A673 (cell line): ENCODE measurements around the gene PRELP. TPM values are rescaled to one million over a fixed set of nuclear protein-coding genes. Genes with fewer than 3 reads are reported as not detected.

Source experiments
- BruUV-seq: library from RNA; stranded (reverse); fragments of 400-500 nt; replicated peaks from 2 replicates; lab custom pipeline; 2021; lab: Mats Ljungman, UMichigan
- CTCF ChIA-PET: fragments of 300-600 bp; sonication (Branson Sonifier 250); formaldehyde crosslinking; loops from one replicate; lab custom pipeline; 2022; ENCODE audit warnings: antibody characterized with exemption; lab: Charles Lee
- POLR2A ChIA-PET: fragments of 300-600 bp; sonication (Branson Sonifier 250); formaldehyde crosslinking; loops from one replicate; lab custom pipeline; 2022; ENCODE audit warnings: antibody characterized with exemption; ENCODE audit not compliant: low non-redundant PET; lab: Charles Lee
- DNase-seq: peaks from one replicate; pipeline ENCODE4 v3.0.0-alpha.2; 2015; ENCODE audit warnings: low spot score
- H3K27ac ChIP-seq: fragments of 200-600 bp; sonication (generic); 2 replicates; pipeline ENCODE4 v1.5.1; 2016; ENCODE audit warnings: mixed run types, low read depth, mild to moderate bottlenecking, mixed read lengths, antibody characterized with exemption, low read length; ENCODE audit not compliant: poor library complexity, severe bottlenecking
- H3K27me3 ChIP-seq: fragments of 200-600 bp; sonication (generic); replicated peaks from 2 replicates; pipeline ENCODE4 v1.6.1; 2017; ENCODE audit warnings: mixed run types, low read depth, mild to moderate bottlenecking, mixed read lengths, antibody characterized with exemption, low read length; ENCODE audit not compliant: insufficient read depth, poor library complexity
- H3K36me3 ChIP-seq: fragments of 200-600 bp; sonication (generic); 2 replicates; pipeline ENCODE4 v1.6.1; 2016; ENCODE audit warnings: mixed run types, mild to moderate bottlenecking, mixed read lengths, antibody characterized with exemption, low read length; ENCODE audit not compliant: insufficient read depth, poor library complexity, severe bottlenecking
- H3K4me1 ChIP-seq: fragments of 200-600 bp; sonication (generic); 2 replicates; pipeline ENCODE4 v1.6.1; 2017; ENCODE audit warnings: mixed run types, mild to moderate bottlenecking, mixed read lengths, antibody characterized with exemption, low read length; ENCODE audit not compliant: insufficient read depth, poor library complexity, severe bottlenecking
- H3K4me3 ChIP-seq: fragments of 200-600 bp; sonication (generic); 2 replicates; pipeline ENCODE4 v1.5.1; 2016; ENCODE audit warnings: low read depth, mixed run types, mild to moderate bottlenecking, mixed read lengths, low read length; ENCODE audit not compliant: poor library complexity, severe bottlenecking
- H3K9me3 ChIP-seq: fragments of 200-600 bp; sonication (generic); 2 replicates; pipeline ENCODE4 v1.6.1; 2016; ENCODE audit warnings: mixed run types, low read depth, mild to moderate bottlenecking, mixed read lengths, antibody characterized with exemption, low read length; ENCODE audit not compliant: poor library complexity, severe bottlenecking
- CTCF ChIP-seq: fragments of 300-800, 200-600 bp; sonication (generic); conservative IDR thresholded peaks from 2 replicates; pipeline ENCODE4 v1.5.1; 2017; ENCODE audit warnings: low read depth, mild to moderate bottlenecking, antibody characterized with exemption, low read length, moderate library complexity, mixed read lengths
- EZH2 ChIP-seq: fragments of 200-600 bp; sonication (generic); IDR thresholded peaks from 2 replicates; pipeline ENCODE4 v1.6.1; 2017; ENCODE audit warnings: borderline replicate concordance, low read depth, mild to moderate bottlenecking, mixed read lengths, antibody characterized with exemption, low read length; ENCODE audit not compliant: poor library complexity, severe bottlenecking
- intact Hi-C: fragments of 100-400 bp; cut with micrococcal nuclease; formaldehyde crosslinking; loops from one replicate; pipeline ENCODE4 v1.10.0; 2022; ENCODE audit not compliant: unreplicated experiment
- total RNA-seq: library from RNA; stranded (reverse); gene quantifications from 2 replicates; pipeline ENCODE4 v1.2.3, GENCODE V29; 2021

Gene PRELP
- total RNA-seq, 1 experiment from 2014 or later: not detected

GRCh38 chr1:203488539-203488938 lies 12.9 kb downstream of the PRELP start:
- ChIA-PET POLR2A (no interaction called here), CTCF (interaction anchor here (1.0 to 1.6 kb wide), 5 partner anchors 146 to 219 kb away, joined by 4 to 15 read pairs (median 5); no protein-coding TSS in a partner anchor)
- Histone ChIP-seq H3K27me3 (no peaks in the 10 kb centered on the region), H3K4me1 (peaks cover 4% of the 10 kb centered on the region), H3K9me3 (no peaks in the 10 kb centered on the region), H3K36me3 (no peaks in the 10 kb centered on the region), H3K27ac (no peak overlapping the region), H3K4me3 (no peak overlapping the region)
- intact Hi-C loops: no loop called here
- TF ChIP-seq CTCF: no peak
- TF ChIP-seq EZH2: no peak
- DNase-seq: no peak
- BruUV-seq: no TSS peak

GRCh38 chr1:203490607-203491006 lies 15.0 kb downstream of the PRELP start:
- peaks cover 4% of the 10 kb centered on the region for H3K4me1 ChIP-seq
- BruUV-seq: no TSS peak
- H3K27me3 ChIP-seq: no peaks in the 10 kb centered on the region
- H3K9me3 ChIP-seq: no peaks in the 10 kb centered on the region
- no peak overlapping the region for H3K27ac ChIP-seq
- POLR2A ChIA-PET: no interaction called here
- H3K36me3 ChIP-seq: no peaks in the 10 kb centered on the region
- DNase-seq: no peak
- no peak overlapping the region for H3K4me3 ChIP-seq
- intact Hi-C loops: no loop called here
- no peak for TF ChIP-seq CTCF
- no peak for TF ChIP-seq EZH2
- CTCF ChIA-PET: no interaction called here

GRCh38 chr1:203491664-203492063 lies 16.1 kb downstream of the PRELP start:
- no peak overlapping the region for H3K27ac ChIP-seq
- BruUV-seq: no TSS peak
- no peaks in the 10 kb centered on the region for H3K9me3 ChIP-seq

More at GRCh38 chr1:203491664-203492063, 16.1 kb downstream of the PRELP start:
- Histone ChIP-seq H3K4me3 (no peak overlapping the region), H3K4me1 (peaks cover 4% of the 10 kb centered on the region), H3K36me3 (no peaks in the 10 kb centered on the region), H3K27me3 (no peaks in the 10 kb centered on the region)
- no peak for TF ChIP-seq EZH2
- TF ChIP-seq CTCF: no peak
- ChIA-PET CTCF (no interaction called here), POLR2A (no interaction called here)
- intact Hi-C loops: no loop called here
- no peak for DNase-seq
